ENCODE results near the gene PNPLA2.

The PNPLA2 gene

GRCh38 chr11:829847-830294 lies 11.2 kb downstream of the PNPLA2 start:
- in situ Hi-C loops (cut with MboI; ENCODE audit: low sequenced_read_pairs), result no loop called here

DNA sequence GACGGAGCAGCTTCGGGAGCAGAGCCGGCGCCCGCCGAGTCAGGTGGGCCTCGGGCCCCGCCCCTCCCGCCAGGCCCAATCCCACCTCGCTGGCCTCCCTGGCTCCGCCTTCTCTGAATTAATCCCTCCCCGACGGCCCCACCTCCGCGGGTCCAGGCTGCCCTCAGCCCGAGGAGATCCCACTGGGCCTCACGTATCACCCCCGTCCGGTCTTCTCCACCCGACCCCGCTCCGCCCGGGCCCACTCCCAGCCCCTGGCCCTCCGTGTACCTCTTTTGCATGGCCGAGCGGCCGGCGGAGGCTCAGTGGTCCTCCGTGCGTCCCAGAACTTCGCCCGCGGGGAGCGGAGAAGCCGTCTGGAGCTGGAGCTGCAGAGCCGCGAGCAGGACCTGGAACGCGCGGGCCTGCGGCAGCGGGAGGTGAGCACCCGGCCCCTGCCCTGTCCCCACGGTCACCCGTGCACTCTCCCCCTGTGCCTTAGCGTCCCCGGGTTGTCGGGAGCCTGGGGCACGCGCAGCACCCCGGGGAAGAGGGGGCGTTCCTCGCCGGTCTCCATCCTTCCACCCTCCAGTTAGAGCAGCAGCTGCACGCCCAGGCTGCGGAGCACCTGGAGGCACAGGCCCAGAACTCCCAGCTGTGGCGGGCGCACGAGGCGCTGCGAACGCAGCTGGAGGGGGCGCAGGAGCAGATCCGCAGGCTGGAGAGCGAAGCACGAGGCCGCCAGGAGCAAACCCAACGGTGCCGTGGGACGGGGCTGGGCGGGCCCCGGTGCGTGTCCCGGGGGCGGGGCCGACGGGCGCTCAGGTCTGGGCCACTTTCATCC lies 11.8 kb downstream of the PNPLA2 start:
- in situ Hi-C loops (cut with MboI; ENCODE audit: low sequenced_read_pairs), result no loop called here

DNA sequence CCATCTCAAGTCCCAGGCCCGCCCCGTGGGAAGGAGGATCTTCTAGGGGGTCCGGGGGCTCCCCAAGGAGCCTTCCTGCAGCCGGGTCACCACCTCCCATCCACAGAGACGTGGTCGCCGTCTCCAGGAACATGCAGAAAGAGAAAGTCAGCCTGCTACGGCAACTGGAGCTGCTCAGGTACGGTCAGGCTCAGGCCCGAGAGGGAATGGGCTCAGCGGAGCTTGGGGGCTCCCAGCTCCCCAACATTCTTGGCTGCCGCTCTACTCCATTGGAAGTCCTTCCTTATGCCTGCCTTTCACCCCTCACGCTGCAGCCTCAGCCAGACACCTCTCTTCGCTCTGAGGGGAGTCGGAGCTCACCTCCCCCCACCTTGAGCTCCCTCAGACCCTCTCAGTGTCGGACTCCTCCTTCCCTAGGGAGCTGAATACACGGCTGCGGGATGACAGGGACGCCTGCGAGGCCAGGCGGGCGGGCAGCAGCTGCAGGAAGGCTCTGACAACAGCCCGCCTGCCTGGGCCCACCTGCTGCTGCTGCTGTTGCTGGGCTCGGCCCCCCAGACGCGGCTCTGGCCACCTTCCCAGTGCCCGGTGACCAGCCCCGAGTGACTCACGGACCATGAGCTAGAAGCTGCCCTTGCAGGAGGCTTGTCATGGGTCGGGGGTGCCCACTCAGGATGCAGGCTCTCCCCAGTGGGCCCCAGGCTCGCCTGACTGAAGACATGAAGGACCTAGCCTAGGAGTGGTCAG lies 12.6 kb downstream of the PNPLA2 start:
- in situ Hi-C loops (cut with MboI; ENCODE audit: low sequenced_read_pairs), result no loop called here

- in situ Hi-C loops (cut with MboI; ENCODE audit: low sequenced_read_pairs), result no loop called here
Observed at GRCh38 chr11:831961-832528, 13.3 kb downstream of the PNPLA2 start.

DNA sequence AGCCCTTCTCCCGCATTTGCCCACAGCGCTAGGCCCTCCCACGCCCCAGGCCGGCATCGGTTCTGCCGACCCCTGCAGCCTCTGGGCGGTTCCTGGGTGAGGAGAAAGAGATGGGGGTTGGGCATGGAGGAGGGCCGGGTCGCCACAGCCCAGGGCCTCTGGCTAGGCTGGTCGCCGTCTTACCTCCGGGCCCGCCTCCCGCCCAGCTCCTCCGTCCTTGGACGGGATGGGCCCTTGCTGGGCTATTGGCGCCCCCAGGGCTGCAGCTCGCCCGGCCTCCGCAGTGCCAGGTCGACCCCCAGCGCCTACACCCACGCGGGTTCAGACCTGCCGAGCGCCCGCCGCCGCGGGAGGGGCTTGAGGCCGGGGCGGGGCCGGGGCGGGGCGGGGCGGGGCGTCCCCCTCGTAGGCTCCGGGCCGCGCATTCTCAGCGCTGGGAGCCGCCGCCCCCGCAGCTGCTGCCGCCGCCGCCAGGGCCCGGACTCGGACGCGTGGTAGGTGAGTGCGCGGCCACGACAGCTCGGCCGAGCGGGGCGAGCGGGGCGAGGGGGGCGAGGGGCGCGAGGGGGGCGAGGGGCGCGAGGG lies 13.9 kb downstream of the PNPLA2 start, which contains the start of gene CD151:
Gene CD151, plus strand, starts transcription at position 424 of the 585 bp plus-strand sequence. CDS start 3,118 bp downstream, outside the sequence.
- in situ Hi-C loops (cut with MboI; ENCODE audit: low sequenced_read_pairs), result no loop called here

DNA sequence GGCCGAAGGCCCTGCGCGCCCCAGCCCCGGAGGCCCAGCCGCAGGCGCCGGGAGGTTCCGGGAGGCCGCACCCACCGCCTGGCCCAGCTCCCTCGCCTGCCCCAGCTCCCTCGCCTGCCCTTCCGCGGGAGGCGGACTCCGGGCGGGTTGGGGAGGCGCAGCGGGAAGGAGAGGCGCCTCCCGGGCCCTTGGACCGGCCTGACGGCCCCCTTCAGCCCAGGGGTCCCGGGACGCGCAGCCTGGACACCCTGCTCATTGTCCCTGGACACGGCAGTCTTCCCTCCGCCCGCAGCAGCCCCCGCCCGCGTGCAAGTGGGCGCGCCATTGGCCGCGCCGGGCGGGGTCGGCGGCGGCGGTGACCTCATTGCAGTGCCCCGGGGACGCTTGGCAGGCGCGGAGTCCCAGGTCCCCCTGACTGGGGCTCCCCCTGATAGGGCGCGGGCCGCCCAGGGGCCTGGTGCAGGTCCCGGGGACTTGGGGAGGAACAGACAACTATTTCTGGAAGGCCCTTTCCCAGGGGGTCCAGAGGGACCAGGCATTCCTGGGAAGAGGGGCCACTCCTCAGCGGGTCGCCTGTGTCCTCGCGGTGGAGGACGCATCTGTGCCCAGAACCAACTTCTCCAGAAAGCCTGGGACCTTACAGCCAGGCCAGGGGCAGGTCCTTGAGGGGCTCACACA lies 14.5 kb downstream of the PNPLA2 start:
- in situ Hi-C loops (cut with MboI; ENCODE audit: low sequenced_read_pairs), result no loop called here

- in situ Hi-C loops (cut with MboI; ENCODE audit: low sequenced_read_pairs), result no loop called here
Observed at GRCh38 chr11:833849-834311, 15.2 kb downstream of the PNPLA2 start.

- in situ Hi-C loops (cut with MboI; ENCODE audit: low sequenced_read_pairs), result no loop called here
Observed at GRCh38 chr11:834371-835316, 15.9 kb downstream of the PNPLA2 start.

DNA sequence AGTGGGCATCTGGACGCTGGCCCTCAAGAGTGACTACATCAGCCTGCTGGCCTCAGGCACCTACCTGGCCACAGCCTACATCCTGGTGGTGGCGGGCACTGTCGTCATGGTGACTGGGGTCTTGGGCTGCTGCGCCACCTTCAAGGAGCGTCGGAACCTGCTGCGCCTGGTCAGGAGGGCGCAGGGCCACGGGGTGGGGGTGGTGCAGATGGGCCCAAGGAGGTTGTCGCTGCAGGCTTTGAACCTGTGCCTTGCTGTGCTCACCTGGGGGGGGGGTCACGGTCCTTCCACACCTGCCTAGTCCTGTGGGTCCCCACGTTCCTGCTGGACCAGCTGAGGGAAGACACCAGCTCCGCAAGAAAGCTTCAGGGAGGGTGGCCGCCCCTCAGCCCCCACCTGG lies 17.6 kb downstream of the PNPLA2 start:
- in situ Hi-C loops (cut with MboI; ENCODE audit: low sequenced_read_pairs), result no loop called here

DNA sequence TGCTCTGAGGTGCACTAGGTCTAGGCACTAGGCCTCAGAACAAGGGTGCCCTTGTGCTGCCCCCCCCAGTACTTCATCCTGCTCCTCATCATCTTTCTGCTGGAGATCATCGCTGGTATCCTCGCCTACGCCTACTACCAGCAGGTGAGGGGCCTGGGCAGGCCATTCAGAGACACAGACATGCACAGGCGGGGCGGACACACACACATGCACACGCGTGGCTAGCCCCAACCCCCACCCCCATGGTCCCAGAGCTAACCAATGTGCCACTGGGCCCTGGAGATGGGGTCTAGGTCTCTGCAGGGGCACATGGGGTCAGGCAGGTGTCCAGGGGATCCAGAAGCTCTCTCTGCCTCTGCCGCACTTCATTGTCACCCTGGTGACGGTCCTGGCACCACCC lies 18.0 kb downstream of the PNPLA2 start:
- in situ Hi-C loops (cut with MboI; ENCODE audit: low sequenced_read_pairs), result no loop called here

GRCh38 chr11:837189-837989 lies 18.7 kb downstream of the PNPLA2 start:
- in situ Hi-C loops (cut with MboI; ENCODE audit: low sequenced_read_pairs), result no loop called here

GRCh38 chr11:837990-838307 lies 19.2 kb downstream of the PNPLA2 start:
- in situ Hi-C loops (cut with MboI; ENCODE audit: low sequenced_read_pairs), result no loop called here

GRCh38 chr11:838441-839279 lies 19.9 kb downstream of the PNPLA2 start:
- in situ Hi-C loops (cut with MboI; ENCODE audit: low sequenced_read_pairs), result no loop called here

GRCh38 chr11:839280-839623 lies 20.5 kb downstream of the PNPLA2 start:
- in situ Hi-C loops (cut with MboI; ENCODE audit: low sequenced_read_pairs), result no loop called here

DNA sequence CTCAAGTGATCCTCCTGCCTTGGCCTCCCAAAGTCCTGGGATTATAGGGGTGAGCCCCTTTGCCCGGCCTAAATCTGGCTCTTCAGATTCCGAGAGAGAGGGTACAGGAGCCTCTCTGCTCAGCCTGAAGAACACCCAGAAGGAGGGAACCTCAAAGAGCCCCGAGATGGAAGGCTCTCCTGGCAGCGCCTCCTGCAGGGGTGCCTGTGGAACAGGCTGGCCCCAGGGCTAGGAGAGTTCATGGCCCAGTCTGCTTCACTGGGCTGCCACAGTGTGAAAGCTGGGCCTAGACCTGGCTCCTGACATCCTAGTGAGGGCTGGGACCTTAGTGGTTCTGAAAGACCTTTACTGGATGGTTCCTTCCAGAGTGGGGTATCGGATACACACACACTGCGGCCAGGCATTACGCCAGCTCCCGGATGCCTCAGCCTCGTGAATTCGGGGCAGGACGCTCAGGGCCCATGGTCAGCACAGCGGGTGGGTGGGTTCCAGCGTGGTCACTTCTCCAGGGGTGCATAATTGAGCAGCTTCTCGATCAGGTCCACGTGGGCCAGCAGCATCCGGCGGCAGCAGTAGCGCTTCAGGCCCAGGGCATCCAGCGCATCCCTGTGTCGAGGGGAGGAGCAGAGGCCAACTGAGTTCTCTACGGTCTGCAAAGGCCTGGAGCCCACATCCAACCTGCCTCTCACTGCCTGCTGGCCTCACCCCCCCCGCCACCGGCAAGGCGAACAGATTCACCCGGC lies 21.3 kb downstream of the PNPLA2 start:
- in situ Hi-C loops (cut with MboI; ENCODE audit: low sequenced_read_pairs), result no loop called here

GRCh38 chr11:841981-842369 lies 23.3 kb downstream of the PNPLA2 start:
- in situ Hi-C loops (cut with MboI; ENCODE audit: low sequenced_read_pairs), result no loop called here

- in situ Hi-C loops (cut with MboI; ENCODE audit: low sequenced_read_pairs), result no loop called here
Observed at GRCh38 chr11:842370-843002, 23.8 kb downstream of the PNPLA2 start, which contains the start of the genes POLR2L and TSPAN4. Gene POLR2L, minus strand, starts transcription at chr11:842529. Its CDS starts 21 bp downstream, at chr11:842508. Gene TSPAN4, plus strand, starts transcription at chr11:842852. Its CDS starts 7,453 bp downstream, at chr11:850305.
